Activated T-helper 17 cell treated with anti-CD3 and anti-CD28 coated beads, Interleukin-2, amount 50 U/mL, for 72 hours (primary cell): ENCODE results near the gene CLCNKA. TPM values are rescaled to one million over a fixed set of nuclear protein-coding genes. Genes with fewer than 3 reads are reported as not detected.
"Not testable (repeated sequence)": the region's sequence is repeated elsewhere in the genome, so short reads cannot be mapped to it uniquely, and the experiment has no call there.

Experiments
- ATAC-seq: fragments of 150-1000 bp; cut with Tn5 transposase; replicated peaks from 2 replicates; pipeline ENCODE4 v1.10.0; 2021; ENCODE audit warnings: mild to moderate bottlenecking, moderate library complexity
- H3K27ac Mint-ChIP-seq: one replicate; pipeline ENCODE4 v1.8.0; 2022; ENCODE audit warnings: mixed read lengths
- H3K27me3 Mint-ChIP-seq: one replicate; pipeline ENCODE4 v1.8.0; 2022; ENCODE audit warnings: mixed read lengths
- H3K36me3 Mint-ChIP-seq: one replicate; pipeline ENCODE4 v1.8.0; 2022; ENCODE audit warnings: low read depth, mild to moderate bottlenecking, mixed read lengths
- H3K4me1 Mint-ChIP-seq: one replicate; pipeline ENCODE4 v1.8.0; 2022; ENCODE audit warnings: mixed read lengths
- H3K4me3 Mint-ChIP-seq: one replicate; pipeline ENCODE4 v1.8.0; 2022; ENCODE audit warnings: mild to moderate bottlenecking, mixed read lengths
- H3K9me3 Mint-ChIP-seq: one replicate; pipeline ENCODE4 v1.8.0; 2022; ENCODE audit warnings: mixed read lengths
- total RNA-seq, 2 donors: library from RNA; stranded (reverse); gene quantifications; one replicate each; pipeline ENCODE4 v1.2.3, GENCODE V29; 2022

The CLCNKA gene
- total RNA-seq, 2 donors from 2014 or later: 0.40 TPM; not detected in 1

GRCh38 chr1:16033103-16033632 lies 11.3 kb downstream of the CLCNKA start:
- not testable (repeated sequence) for ATAC-seq, H3K36me3 Mint-ChIP-seq, H3K27ac Mint-ChIP-seq, H3K9me3 Mint-ChIP-seq, H3K4me3 Mint-ChIP-seq, H3K27me3 Mint-ChIP-seq, H3K4me1 Mint-ChIP-seq

GRCh38 chr1:16036461-16036860 lies 14.6 kb downstream of the CLCNKA start:
- not testable (repeated sequence) for H3K27me3 Mint-ChIP-seq, H3K36me3 Mint-ChIP-seq, H3K4me1 Mint-ChIP-seq, H3K9me3 Mint-ChIP-seq, H3K27ac Mint-ChIP-seq, ATAC-seq, H3K4me3 Mint-ChIP-seq

- Mint-ChIP-seq H3K36me3 (no peaks in the 10 kb centered on the region), H3K27me3 (no peaks in the 10 kb centered on the region), H3K9me3 (no peaks in the 10 kb centered on the region), H3K4me1 (no peaks in the 10 kb centered on the region), H3K27ac (no peak overlapping the region), H3K4me3 (no peak overlapping the region)
- ATAC-seq: no peak
Measured at GRCh38 chr1:16038620-16038912, 16.7 kb downstream of the CLCNKA start.

- not testable (repeated sequence) for H3K9me3 Mint-ChIP-seq, H3K4me3 Mint-ChIP-seq, H3K4me1 Mint-ChIP-seq, H3K27me3 Mint-ChIP-seq, ATAC-seq, H3K27ac Mint-ChIP-seq, H3K36me3 Mint-ChIP-seq
Measured at GRCh38 chr1:16039871-16040270, 18.0 kb downstream of the CLCNKA start.

- Mint-ChIP-seq H3K4me1 (no peaks in the 10 kb centered on the region), H3K9me3 (no peaks in the 10 kb centered on the region), H3K4me3 (no peak overlapping the region), H3K27me3 (no peaks in the 10 kb centered on the region), H3K27ac (no peak overlapping the region), H3K36me3 (no peaks in the 10 kb centered on the region)
- no peak for ATAC-seq
Measured at GRCh38 chr1:16041200-16041599, 19.4 kb downstream of the CLCNKA start.

GRCh38 chr1:16042096-16042495 lies 20.3 kb downstream of the CLCNKA start:
- H3K9me3 Mint-ChIP-seq: no peaks in the 10 kb centered on the region
- no peak overlapping the region for H3K4me3 Mint-ChIP-seq
- no peak overlapping the region for H3K27ac Mint-ChIP-seq
- no peaks in the 10 kb centered on the region for H3K27me3 Mint-ChIP-seq
- H3K4me1 Mint-ChIP-seq: no peaks in the 10 kb centered on the region
- no peak for ATAC-seq
- H3K36me3 Mint-ChIP-seq: no peaks in the 10 kb centered on the region

- not testable (repeated sequence) for H3K4me1 Mint-ChIP-seq, H3K36me3 Mint-ChIP-seq, H3K27me3 Mint-ChIP-seq, H3K27ac Mint-ChIP-seq, H3K4me3 Mint-ChIP-seq, ATAC-seq, H3K9me3 Mint-ChIP-seq
Measured at GRCh38 chr1:16042654-16043053, 20.8 kb downstream of the CLCNKA start.

GRCh38 chr1:16043521-16043920 lies 21.7 kb downstream of the CLCNKA start, which contains the start of gene CLCNKB:
Gene CLCNKB (plus strand): TSS chr1:16043782. CDS start chr1:16044493, 711 bp downstream.
- Mint-ChIP-seq H3K36me3 (no peaks in the 10 kb centered on the region), H3K4me1 (no peaks in the 10 kb centered on the region), H3K27ac (no peak within 1 kb of the TSS), H3K27me3 (peaks cover 5% of the 10 kb centered on the region), H3K9me3 (no peaks in the 10 kb centered on the region), H3K4me3 (no peak within 1 kb of the TSS)
- no peak for ATAC-seq

- Mint-ChIP-seq H3K27ac (no peak overlapping the region), H3K27me3 (peaks cover 5% of the 10 kb centered on the region), H3K36me3 (no peaks in the 10 kb centered on the region), H3K4me1 (no peaks in the 10 kb centered on the region), H3K4me3 (no peak overlapping the region), H3K9me3 (no peaks in the 10 kb centered on the region)
- no peak for ATAC-seq
Measured at GRCh38 chr1:16043950-16044349, 22.1 kb downstream of the CLCNKA start.

- Mint-ChIP-seq H3K27me3 (peaks cover 16% of the 10 kb centered on the region), H3K9me3 (no peaks in the 10 kb centered on the region), H3K4me1 (no peaks in the 10 kb centered on the region), H3K36me3 (no peaks in the 10 kb centered on the region), H3K27ac (peak overlapping the region; percentile 54), H3K4me3 (no peak overlapping the region)
- no peak for ATAC-seq
Measured at GRCh38 chr1:16046842-16047241, 25.0 kb downstream of the CLCNKA start.

- ATAC-seq: no peak
- Mint-ChIP-seq H3K4me3 (no peak overlapping the region), H3K4me1 (no peaks in the 10 kb centered on the region), H3K36me3 (no peaks in the 10 kb centered on the region), H3K27me3 (peaks cover 16% of the 10 kb centered on the region), H3K27ac (peak overlapping the region; percentile 54), H3K9me3 (no peaks in the 10 kb centered on the region)
Measured at GRCh38 chr1:16047791-16048475, 26.1 kb downstream of the CLCNKA start.

GRCh38 chr1:16048573-16049189 lies 26.8 kb downstream of the CLCNKA start:
- H3K4me1 Mint-ChIP-seq: no peaks in the 10 kb centered on the region
- peaks cover 16% of the 10 kb centered on the region for H3K27me3 Mint-ChIP-seq
- ATAC-seq: no peak
- H3K9me3 Mint-ChIP-seq: no peaks in the 10 kb centered on the region
- H3K27ac Mint-ChIP-seq: no peak overlapping the region
- no peak overlapping the region for H3K4me3 Mint-ChIP-seq
- H3K36me3 Mint-ChIP-seq: no peaks in the 10 kb centered on the region

GRCh38 chr1:16050328-16050727 lies 28.5 kb downstream of the CLCNKA start:
- H3K36me3 Mint-ChIP-seq: no peaks in the 10 kb centered on the region
- no peak for ATAC-seq
- H3K4me1 Mint-ChIP-seq: no peaks in the 10 kb centered on the region
- H3K27me3 Mint-ChIP-seq: peaks cover 16% of the 10 kb centered on the region
- no peaks in the 10 kb centered on the region for H3K9me3 Mint-ChIP-seq
- no peak overlapping the region for H3K27ac Mint-ChIP-seq
- H3K4me3 Mint-ChIP-seq: no peak overlapping the region

- no peaks in the 10 kb centered on the region for H3K4me1 Mint-ChIP-seq
- H3K27me3 Mint-ChIP-seq: peaks cover 16% of the 10 kb centered on the region
- H3K4me3 Mint-ChIP-seq: no peak overlapping the region
- no peaks in the 10 kb centered on the region for H3K36me3 Mint-ChIP-seq
- H3K9me3 Mint-ChIP-seq: no peaks in the 10 kb centered on the region
- no peak overlapping the region for H3K27ac Mint-ChIP-seq
- no peak for ATAC-seq
Measured at GRCh38 chr1:16051039-16051438, 29.2 kb downstream of the CLCNKA start.

- H3K27ac Mint-ChIP-seq, H3K4me1 Mint-ChIP-seq, ATAC-seq, H3K36me3 Mint-ChIP-seq, H3K9me3 Mint-ChIP-seq, H3K4me3 Mint-ChIP-seq: not testable (repeated sequence)
- H3K27me3 Mint-ChIP-seq: peaks cover 16% of the 10 kb centered on the region
Measured at GRCh38 chr1:16051949-16052348, 30.1 kb downstream of the CLCNKA start.
